ENCODE results near the gene HMCN2. TPM values are rescaled to one million over a fixed set of nuclear protein-coding genes. Genes with fewer than 3 reads are reported as not detected.

The HMCN2 gene
- total and polyA plus RNA-seq, 2 donors (not counting 1 experiment from before 2014, with no cell fraction given), result 0.01 TPM; not detected in 1

- WGBS (ENCODE audit: insufficient coverage), result 49% methylated on average over 9 of the region's 15 CpGs
- peaks cover 0 to 15% (median 4%) of the 10 kb centered on the region in 4 experiments for H3K27me3 ChIP-seq (replicated peaks in 1 of 4; ENCODE audit: control extremely low read depth in 1 of 4, control insufficient read depth in 3 of 4, insufficient read depth in 4 of 4, low read length in 3 of 4)
- no peak overlapping the region for H3K27ac ChIP-seq (ENCODE audit: low read length in 2 of 2)
Measured at GRCh38 chr9:130474106-130474505, 208.5 kb downstream of the HMCN2 start.

GRCh38 chr9:130476151-130476730 lies 210.7 kb downstream of the HMCN2 start:
- Histone ChIP-seq H3K9me3 (ENCODE audit: control extremely low read depth in 1 of 3, control insufficient read depth in 2 of 3, insufficient read depth in 1 of 3, low read length in 2 of 3) (no peaks in the 10 kb centered on the region), H4K20me1 (ENCODE audit: control insufficient read depth, insufficient read depth, low read length, poor library complexity, severe bottlenecking) (no peaks in the 10 kb centered on the region), H3K27me3 (replicated peaks in 1 of 4; ENCODE audit: control extremely low read depth in 1 of 4, control insufficient read depth in 3 of 4, insufficient read depth in 4 of 4, low read length in 3 of 4) (peaks cover 0 to 8% (median 2%) of the 10 kb centered on the region in 4 experiments), H3K4me1 (ENCODE audit: control insufficient read depth in 2 of 2, insufficient read depth in 2 of 2, low read length in 2 of 2) (no peaks in the 10 kb centered on the region), H3K4me2 (replicated peaks; ENCODE audit: low read depth, low read length, poor library complexity, severe bottlenecking) (no peak overlapping the region), H3K4me3 (ENCODE audit: control extremely low read depth in 1 of 5, extremely low read depth in 1 of 5, insufficient read depth in 1 of 5, low read depth in 2 of 5, low read length in 4 of 5) (no peak overlapping the region), H3K27ac (ENCODE audit: low read length in 2 of 2) (no peak overlapping the region), H3K79me2 (ENCODE audit: control insufficient read depth, insufficient read depth, low read length) (no peaks in the 10 kb centered on the region), H2AFZ (ENCODE audit: insufficient read depth, low read depth, low read length, poor library complexity, severe bottlenecking) (no peak overlapping the region), H3K36me3 (replicated peaks in 1 of 2; ENCODE audit: control extremely low read depth in 1 of 2, control insufficient read depth in 1 of 2, extremely low read depth in 1 of 2, insufficient read depth in 2 of 2, low read length in 1 of 2) (no peaks in the 10 kb centered on the region), H3K9ac (ENCODE audit: low read length) (no peak overlapping the region)
- DNase-seq (no peak), ATAC-seq (ENCODE audit: low read depth) (no peak)
- TF ChIP-seq EZH2 (IDR thresholded peaks at IDR 0.05; ENCODE audit: borderline replicate concordance, insufficient read depth, low read depth, low read length, poor library complexity, severe bottlenecking) (no peak), CTCF (IDR thresholded peaks at IDR 0.05) (no peak)
- Mint-ChIP-seq H3K9me3 (ENCODE audit: insufficient read depth) (no peaks in the 10 kb centered on the region), H3K27me3 (peaks cover 14% of the 10 kb centered on the region), H3K27ac (no peak overlapping the region), H3K4me1 (no peaks in the 10 kb centered on the region), H3K4me3 (no peak overlapping the region)
- CTCF ChIA-PET, result no interaction called here
- 98% methylated on average over 8 of the region's 21 CpGs for WGBS (ENCODE audit: insufficient coverage)
- intact Hi-C loops (cut with micrococcal nuclease), result no loop called here
- POLR2A ChIA-PET, result no interaction called here

More at GRCh38 chr9:130474106-130474505, 208.5 kb downstream of the HMCN2 start:
- H3K9me3 Mint-ChIP-seq (ENCODE audit: insufficient read depth), result no peaks in the 10 kb centered on the region
- Histone ChIP-seq H2AFZ (ENCODE audit: insufficient read depth, low read depth, low read length, poor library complexity, severe bottlenecking) (no peak overlapping the region), H3K9me3 (ENCODE audit: control extremely low read depth in 1 of 3, control insufficient read depth in 2 of 3, insufficient read depth in 1 of 3, low read length in 2 of 3) (no peaks in the 10 kb centered on the region), H4K20me1 (ENCODE audit: control insufficient read depth, insufficient read depth, low read length, poor library complexity, severe bottlenecking) (no peaks in the 10 kb centered on the region), H3K9ac (ENCODE audit: low read length) (no peak overlapping the region), H3K36me3 (replicated peaks in 1 of 2; ENCODE audit: control extremely low read depth in 1 of 2, control insufficient read depth in 1 of 2, extremely low read depth in 1 of 2, insufficient read depth in 2 of 2, low read length in 1 of 2) (no peaks in the 10 kb centered on the region), H3K79me2 (ENCODE audit: control insufficient read depth, insufficient read depth, low read length) (no peaks in the 10 kb centered on the region), H3K4me3 (ENCODE audit: control extremely low read depth in 1 of 5, extremely low read depth in 1 of 5, insufficient read depth in 1 of 5, low read depth in 2 of 5, low read length in 4 of 5) (no peak overlapping the region), H3K4me2 (replicated peaks; ENCODE audit: low read depth, low read length, poor library complexity, severe bottlenecking) (no peak overlapping the region), H3K4me1 (ENCODE audit: control insufficient read depth in 2 of 2, insufficient read depth in 2 of 2, low read length in 2 of 2) (no peaks in the 10 kb centered on the region)
- no peak overlapping the region for H3K4me3 Mint-ChIP-seq
- no peak for DNase-seq
- ATAC-seq (ENCODE audit: low read depth), result no peak
- no peaks in the 10 kb centered on the region for H3K4me1 Mint-ChIP-seq
- peaks cover 16% of the 10 kb centered on the region for H3K27me3 Mint-ChIP-seq
- no peak for TF ChIP-seq CTCF (IDR thresholded peaks at IDR 0.05)
- TF ChIP-seq EZH2 (IDR thresholded peaks at IDR 0.05; ENCODE audit: borderline replicate concordance, insufficient read depth, low read depth, low read length, poor library complexity, severe bottlenecking), result no peak
- intact Hi-C loops (cut with micrococcal nuclease), result no loop called here
- ChIA-PET POLR2A (no interaction called here), CTCF (no interaction called here)
- no peak overlapping the region for H3K27ac Mint-ChIP-seq
